Ammon's horn (tissue), 1 donor: ENCODE measurements around the gene ZNF280B.
A peak's percentile ranks its signal among the peaks of the same experiment; 100 is the strongest.
"Not testable (repeated sequence)": the region's sequence is repeated elsewhere in the genome, so short reads cannot be mapped to it uniquely, and the experiment has no call there.

Source experiments
- DNase-seq: peaks from one replicate; pipeline ENCODE4 v3.0.0-alpha.2; 2016; ENCODE audit warnings: low spot score

Gene ZNF280B

GRCh38 chr22:22463855-22464540 is 44.5 kb downstream of the ZNF280B start:
- peak; percentile 77 for DNase-seq

GRCh38 chr22:22462813-22463567 is 45.6 kb downstream of the ZNF280B start:
- DNase-seq, result no peak

DNA sequence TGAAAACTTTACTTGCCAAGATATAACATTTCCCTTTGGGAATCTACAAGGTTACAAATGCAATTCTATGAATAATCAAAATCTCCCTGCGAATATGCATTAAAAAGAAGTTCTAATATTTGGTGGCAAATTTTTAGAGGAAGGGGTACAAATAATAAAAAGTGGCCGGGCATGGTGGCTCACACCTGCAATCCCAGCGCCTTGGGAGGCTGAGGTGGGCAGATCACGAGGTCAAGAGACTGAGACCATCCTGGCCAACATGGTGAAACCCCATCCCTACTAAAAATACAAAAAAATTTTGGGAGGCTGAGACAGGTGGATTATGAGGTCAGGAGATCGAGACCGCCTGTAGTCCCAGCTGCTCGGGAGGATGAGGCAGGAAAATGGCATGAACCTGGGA is 47.0 kb downstream of the ZNF280B start:
- no peak for DNase-seq

DNA sequence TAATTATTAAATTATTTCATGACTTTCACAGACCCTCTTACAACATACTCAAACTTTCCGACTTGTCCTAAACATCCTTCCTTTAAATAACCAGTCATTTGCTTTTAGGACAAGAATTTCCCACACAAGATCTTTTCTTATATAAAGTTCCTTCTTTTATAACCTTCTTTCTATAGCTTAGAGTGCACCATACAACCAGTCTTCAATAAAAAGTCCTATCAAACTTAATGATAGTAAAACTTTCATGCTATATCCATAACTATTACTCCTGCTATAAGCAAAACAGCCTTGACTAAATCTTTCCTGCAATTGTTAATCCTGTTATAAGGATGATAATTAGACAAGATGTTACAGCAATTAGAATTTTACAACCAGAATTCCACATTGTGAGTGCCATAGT is 47.4 kb downstream of the ZNF280B start:
- no peak for DNase-seq

DNA sequence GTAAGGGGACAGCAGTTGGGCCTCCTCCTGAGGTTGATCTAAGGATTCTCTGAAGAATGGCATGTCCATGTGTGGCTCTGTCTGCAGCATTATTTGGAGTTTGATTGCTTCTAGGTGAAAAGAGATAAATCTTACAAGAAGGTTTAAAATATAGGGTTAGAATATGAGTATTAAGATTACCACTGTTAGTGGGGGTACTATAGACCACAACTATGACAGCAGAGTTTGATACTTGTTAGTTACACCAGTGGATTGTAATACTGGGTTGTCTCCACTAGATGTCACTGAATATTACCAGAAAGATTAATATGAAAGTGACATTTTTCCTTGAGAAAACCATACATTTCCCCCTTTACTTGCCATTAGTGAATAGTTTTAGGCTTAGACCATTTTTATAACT is 47.9 kb downstream of the ZNF280B start:
- DNase-seq, result no peak

GRCh38 chr22:22460060-22460459 is 48.5 kb downstream of the ZNF280B start:
- DNase-seq, result no peak

- DNase-seq, result no peak
These were observed 49.5 kb downstream of the ZNF280B start for GRCh38 chr22:22458896-22459588.

- no peak for DNase-seq
These were observed 50.2 kb downstream of the ZNF280B start for GRCh38 chr22:22458387-22458786.

- DNase-seq, result no peak
These were observed 53.5 kb downstream of the ZNF280B start for GRCh38 chr22:22454997-22455396.

- no peak for DNase-seq
These were observed 55.4 kb downstream of the ZNF280B start for GRCh38 chr22:22452996-22453686.

- DNase-seq, result no peak
These were observed 56.3 kb downstream of the ZNF280B start for GRCh38 chr22:22452211-22452610.

GRCh38 chr22:22450343-22450839 is 58.2 kb downstream of the ZNF280B start:
- DNase-seq, result peak; percentile 65

- DNase-seq, result no peak
These were observed 58.7 kb downstream of the ZNF280B start for GRCh38 chr22:22449819-22450218.

GRCh38 chr22:22446517-22446916 is 62.0 kb downstream of the ZNF280B start:
- no peak for DNase-seq

- not testable (repeated sequence) for DNase-seq
These were observed 64.4 kb downstream of the ZNF280B start for GRCh38 chr22:22444007-22444589.

DNA sequence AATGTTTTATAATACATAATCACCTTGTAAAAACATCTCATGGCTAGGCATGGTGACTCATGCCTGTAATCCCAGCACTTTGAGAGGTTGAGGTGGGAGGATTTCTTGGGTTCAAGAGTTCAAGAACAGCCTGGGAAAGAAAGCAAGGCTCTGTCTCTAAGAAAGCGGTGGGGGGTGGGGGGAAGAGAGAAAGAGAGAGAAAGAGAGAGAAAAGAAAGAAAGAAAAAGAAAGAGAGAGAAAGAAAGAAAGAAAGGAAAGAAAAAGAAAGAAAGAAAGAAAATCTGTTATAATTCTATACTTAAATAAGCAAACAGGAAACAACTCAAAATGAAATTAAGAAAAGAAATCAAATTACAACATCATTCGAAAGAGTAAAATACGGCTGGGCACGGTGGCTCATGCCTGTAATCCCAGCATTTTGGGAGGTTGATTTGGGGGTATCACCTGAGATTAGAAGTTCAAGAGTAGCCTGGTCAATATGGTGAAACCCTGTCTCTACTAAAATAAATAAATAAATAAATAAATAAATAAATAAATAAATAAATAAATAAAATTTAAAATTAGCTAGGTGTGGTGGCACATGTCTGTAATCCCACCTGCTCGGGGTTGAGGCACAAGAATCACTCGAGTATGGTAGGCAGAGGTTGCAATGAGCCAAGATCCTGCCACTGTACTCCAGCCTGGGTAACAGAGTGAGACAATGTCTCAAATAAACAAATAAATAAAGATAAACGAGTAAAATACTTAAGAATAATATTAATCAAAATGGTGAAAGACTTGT is 65.4 kb downstream of the ZNF280B start:
- no peak for DNase-seq

- not testable (repeated sequence) for DNase-seq
These were observed 66.9 kb downstream of the ZNF280B start for GRCh38 chr22:22441626-22442025.

DNA sequence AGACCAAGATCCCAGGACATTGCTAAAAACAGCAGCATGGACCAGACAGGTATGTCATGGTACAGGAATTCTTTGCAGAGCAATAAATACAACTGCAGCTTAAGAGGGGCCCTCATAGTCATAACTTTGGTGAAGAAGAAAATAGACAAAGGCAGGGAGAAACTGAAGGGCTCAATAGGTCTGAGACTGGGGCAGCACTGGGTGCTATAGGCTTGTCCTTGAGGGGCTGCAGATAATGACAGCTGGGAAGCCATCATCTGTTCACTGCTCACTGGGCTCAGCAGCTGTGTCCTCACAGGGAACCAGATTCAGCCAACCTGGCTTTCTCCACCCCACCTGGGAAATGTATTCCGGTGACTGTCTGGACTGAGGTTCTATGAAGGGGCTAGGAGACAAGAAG is 68.4 kb downstream of the ZNF280B start:
- DNase-seq, result no peak
